Activated CD4-positive, alpha-beta T cell treated with anti-CD3 and anti-CD28 coated beads, Interleukin-2, Interleukin-4, amounts not matched to agents 100 ng/mL and 50 ng/mL, durations not matched to agents 16 hours and 8 hours (primary cell): Measurements from ENCODE around the gene FOCAD.
"Not testable (repeated sequence)": the region's sequence is repeated elsewhere in the genome, so short reads cannot be mapped to it uniquely, and the experiment has no call there.

Experiments used
- DNase-seq: peaks from one replicate; pipeline ENCODE4 v3.0.0-alpha.2; 2020; ENCODE audit warnings: low spot score

Gene FOCAD

DNA sequence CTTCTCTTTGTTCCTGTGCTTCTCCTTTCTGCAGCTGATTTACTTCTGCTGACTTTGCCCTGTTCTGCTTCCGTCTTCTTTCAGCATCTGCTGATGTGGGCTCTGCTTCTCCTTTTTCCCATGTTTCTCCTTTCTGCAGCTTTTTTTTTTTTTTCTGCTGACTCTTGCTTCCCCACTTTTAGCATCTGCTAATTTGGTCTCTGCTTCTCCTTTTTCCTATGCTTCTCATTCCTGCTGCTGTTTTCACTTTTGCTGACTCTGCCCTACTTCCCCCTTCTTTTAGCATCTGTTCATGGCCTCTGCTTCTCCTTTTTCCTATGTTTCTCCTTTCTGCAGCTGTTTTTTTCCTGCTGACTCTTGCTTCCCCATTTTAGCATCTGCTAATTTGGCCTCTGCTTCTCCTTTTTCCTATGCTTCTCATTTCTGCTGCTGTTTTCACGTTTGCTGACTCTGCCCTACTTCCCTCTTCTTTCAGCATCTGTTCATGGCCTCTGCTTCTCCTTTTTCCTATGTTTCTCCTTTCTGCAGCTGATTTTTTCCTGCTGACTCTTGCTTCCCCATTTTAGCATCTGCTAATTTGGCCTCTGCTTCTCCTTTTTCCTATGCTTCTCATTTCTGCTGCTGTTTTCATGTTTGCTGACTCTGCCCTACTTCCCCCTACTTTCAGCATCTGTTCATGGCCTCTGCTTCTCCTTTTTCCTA lies 289.3 kb downstream of the FOCAD start:
- not testable (repeated sequence) for DNase-seq

DNA sequence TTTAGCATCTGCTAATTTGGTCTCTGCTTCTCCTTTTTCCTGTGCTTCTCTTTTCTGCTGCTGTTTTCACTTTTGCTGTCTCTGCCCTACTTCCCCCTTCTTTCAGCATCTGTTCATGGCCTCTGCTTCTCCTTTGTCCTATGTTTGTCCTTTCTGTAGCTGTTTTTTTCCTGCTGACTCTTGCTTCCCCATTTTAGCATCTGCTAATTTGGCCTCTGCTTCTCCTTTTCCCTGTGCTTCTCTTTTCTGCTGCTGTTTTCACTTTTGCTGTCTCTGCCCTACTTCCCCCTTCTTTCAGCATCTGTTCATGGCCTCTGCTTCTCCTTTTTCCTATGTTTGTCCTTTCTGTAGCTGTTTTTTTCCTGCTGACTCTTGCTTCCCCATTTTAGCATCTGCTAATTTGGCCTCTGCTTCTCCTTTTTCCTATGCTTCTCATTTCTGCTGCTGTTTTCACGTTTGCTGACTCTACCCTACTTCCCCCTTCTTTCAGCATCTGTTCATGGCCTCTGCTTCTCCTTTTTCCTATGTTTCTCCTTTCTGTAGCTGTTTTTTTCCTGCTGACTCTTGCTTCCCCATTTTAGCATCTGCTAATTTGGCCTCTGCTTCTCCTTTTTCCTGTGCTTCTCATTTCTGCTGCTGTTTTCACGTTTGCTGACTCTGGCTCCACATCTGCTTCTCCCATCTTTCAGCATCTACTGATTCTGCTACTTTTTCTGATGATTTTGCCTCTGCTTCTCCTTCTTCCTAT lies 290.3 kb downstream of the FOCAD start:
- DNase-seq, result not testable (repeated sequence)

DNA sequence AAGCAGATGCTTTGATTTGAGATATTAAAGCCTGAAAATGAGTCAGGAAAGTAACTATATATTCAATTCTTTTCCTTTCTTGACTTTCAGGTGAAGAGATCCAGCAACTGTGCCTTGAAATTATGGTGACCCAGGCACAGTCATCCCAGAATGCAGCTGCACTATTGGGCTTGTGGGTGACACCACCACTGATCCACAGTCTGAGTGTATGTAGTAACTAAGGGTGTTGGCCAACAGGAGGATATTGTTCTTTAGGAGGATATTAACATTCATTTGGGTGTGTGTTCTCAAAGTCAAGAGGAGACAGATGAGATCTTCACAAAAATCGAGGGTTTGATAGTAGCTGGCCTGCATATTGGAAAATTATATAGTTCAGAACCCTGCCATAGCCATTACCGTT lies 294.2 kb downstream of the FOCAD start:
- DNase-seq, result no peak

DNA sequence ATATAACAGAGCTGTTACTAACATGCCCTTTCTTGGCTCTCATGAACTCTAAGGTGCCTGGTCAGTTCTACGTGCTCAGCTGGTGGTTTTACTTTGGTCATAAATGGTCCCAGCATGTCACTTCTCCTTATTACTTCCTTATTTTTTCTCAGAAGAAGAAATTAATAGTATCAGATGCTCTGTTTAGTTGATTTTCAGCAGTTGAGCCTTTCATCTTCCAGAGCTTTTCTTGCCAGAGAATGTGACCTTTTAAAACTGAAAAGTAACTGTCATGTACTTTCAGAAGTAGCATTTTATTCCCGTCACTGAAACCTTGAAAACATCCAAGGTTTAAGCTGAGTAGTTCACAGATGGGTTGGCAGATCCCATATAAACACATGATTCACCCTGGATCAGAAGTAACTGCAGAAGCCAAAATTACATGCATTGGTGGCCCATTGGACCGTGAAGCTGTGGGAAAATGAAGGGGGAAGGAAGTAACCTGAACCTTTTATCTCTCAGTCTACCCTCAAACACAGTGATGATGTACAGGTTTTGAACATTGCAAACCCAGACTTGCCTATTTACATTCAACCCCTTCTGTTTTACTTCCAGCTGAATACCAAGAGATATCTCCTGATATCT lies 296.9 kb downstream of the FOCAD start:
- no peak for DNase-seq

DNA sequence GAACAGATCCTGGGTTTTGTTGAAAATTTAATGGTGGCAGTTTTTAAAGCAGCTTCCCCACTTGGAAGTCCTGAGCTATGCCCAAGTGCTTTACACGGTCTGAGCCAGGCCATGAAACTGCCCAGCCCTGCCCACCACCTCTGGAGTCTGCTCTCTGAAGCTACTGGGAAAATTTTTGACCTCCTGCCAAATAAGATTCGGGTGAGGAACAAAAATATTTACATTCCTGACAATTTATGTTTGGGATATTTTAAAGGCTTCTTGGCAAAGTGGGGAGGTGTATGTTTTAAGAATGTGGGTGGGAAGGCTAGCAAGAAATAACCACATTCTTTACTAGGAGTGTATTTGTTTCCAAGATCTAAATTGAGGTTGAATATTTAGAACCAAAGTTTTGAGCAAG lies 297.4 kb downstream of the FOCAD start:
- no peak for DNase-seq

DNA sequence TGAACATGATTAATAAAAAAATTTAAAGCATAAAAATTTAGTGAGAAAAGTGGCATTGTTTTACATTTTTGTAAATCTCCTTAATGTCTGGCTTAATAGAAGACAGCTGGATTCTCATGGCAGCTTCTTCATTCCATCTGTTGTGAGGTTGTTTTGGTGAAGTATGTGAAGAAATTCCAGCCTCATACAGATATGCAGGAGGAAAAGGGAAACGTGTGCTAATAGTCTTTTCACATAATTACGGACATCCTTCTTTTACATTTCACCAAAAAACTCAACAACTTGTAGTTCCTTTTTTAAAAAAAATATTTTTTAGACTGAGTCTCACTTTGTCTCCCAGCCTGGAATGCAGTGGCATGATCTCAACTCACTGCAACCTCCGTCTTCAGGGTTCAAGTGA lies 300.4 kb downstream of the FOCAD start:
- no peak for DNase-seq

DNA sequence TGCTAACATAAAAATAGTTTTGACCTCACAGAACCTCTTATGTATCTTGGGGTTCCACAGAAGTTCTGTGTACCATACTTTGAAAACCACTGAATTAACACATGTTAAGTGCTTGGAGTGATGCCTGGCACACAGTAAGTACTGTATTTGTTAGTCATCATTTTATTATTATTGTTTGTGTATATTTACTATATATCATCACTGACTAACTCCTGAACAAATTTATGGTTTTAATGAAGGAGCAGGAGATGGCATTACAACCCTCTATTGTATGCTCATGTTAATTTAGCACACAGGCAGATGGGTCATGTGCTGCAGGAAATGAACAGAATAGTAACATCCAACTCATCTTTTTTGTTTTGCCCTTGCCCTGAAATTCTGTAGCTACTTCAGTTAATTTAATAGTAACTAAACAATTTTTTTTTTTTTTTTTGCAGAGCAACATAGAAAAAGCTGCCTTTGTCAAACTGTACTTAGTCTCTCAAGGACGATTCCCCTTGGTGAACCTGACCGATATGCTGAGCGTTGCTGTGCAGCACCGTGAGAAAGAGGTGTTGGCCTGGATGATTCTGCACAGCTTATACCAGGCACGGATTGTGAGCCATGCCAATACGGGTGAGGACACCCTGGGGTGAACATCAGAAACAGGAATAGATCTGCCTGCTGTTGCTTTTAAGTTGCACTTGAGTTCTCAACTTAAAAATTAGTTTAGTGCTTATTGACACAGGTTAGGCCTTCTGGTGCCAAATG lies 302.0 kb downstream of the FOCAD start:
- no peak for DNase-seq

DNA sequence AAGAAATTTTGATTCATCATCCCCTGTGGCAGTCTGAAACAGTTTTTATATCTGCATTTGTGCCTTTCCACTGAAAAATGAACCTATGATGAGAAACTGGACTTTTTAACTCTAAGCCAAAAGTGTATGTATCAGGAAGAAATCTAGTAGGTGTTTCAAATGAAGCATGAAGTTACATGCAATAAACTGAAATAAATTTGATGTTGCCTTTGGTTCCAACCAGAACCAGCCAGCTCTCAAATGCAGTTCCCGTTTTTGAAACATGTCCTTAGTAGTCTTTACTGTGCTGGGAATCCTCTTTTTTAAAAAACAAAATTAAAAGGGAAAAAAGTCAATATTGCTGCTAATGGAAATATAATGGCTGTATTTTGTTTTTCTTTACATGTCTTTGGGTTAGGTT lies 303.5 kb downstream of the FOCAD start:
- no peak for DNase-seq

DNA sequence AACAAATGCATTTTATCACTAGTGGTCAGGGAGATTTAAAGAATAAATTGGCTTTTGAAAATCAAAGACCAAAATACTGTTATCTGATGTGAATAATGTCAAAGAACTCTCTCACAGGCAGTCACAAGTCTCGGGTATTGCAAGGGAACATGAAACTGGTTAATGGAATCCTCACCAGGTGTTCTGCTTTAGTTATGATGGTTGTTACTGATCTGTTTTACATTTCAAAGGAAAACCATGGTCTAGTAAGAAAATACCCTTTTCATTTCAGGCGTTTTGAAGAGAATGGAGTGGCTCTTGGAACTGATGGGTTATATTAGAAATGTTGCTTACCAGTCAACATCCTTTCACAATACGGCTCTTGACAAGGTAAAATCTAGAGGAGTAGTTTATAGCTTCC lies 304.0 kb downstream of the FOCAD start:
- no peak for DNase-seq

DNA sequence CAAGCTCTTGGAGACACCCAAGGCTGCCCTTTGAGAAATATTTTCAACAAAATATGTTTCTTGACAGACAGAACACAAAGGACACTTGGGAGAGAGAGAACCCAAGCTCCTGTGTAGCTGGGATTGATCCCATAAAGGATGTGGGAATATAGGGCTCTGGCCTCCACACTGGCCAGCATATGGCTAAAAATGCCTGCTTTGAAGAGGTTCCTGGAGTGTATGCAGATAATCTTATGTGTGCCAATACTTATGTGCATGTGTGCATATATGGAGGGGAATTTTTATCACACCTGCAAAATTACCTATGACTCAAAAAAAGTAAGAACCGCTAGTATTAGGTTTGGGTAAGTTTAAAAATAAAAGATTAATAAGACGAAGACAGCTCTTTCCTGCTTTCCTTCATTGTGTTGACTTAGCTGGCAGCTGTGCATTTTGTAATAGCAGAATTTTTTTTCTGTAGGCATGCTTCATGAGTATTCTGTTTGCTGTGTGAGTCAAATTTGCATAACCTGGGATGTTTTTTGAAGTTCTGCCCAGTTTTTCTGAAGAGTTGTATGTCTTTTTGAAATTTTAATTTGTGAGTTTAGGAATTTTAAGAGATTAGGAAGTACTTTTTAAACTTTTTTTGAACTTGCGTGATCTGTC lies 304.7 kb downstream of the FOCAD start:
- no peak for DNase-seq

DNA sequence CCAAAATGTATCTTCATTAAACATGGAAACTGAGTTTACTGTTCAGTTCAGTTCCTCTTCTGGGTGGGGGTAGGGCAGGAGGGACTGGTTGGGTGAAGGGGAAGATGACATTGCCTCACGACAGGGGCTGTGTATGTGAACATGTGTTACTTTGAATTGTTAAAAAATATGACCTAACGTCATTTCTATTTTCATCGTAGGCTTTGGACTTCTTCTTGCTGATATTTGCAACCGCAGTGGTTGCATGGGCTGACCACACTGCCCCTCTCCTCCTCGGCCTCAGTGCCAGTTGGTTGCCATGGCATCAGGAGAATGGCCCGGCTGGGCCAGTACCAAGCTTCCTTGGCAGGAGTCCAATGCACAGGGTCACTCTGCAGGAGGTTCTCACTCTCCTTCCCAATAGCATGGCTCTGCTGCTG lies 305.9 kb downstream of the FOCAD start:
- DNase-seq, result no peak

DNA sequence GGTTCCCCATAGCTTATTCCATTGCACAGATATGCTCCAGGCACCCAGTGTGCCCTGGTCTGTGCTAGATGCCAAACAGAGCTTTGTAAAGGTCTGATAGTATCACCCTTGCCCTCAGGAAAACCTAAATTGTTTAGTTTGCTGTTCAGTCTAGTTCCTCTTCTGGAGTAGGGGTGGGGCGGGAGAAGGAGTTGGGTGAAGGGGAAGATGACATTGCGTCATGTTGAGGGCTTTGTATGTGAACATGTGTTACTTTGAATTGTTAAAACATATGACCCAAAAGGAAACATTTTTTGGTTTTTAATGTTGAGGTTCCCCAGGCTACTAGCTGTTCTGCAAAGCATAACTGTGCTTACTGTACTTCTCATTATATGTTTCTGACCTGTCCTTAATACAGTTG lies 306.8 kb downstream of the FOCAD start:
- DNase-seq, result no peak

DNA sequence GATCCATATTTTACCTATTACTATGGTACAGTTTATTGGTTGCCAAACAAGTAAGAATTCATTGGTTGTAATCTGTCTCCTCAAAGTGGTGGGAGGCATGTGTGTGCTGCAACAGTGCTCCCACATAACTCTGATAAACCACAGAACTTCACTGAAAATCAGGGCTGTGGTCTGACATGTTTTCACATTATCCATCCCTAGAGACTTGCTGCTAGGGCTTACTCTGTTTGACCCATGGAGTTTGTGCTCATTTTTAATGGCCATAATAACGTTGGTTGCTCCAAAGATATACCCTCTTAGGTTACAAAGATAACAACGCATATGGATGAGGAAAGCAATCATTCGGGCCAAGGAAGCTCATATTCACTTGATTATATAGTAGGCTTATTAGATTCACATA lies 310.4 kb downstream of the FOCAD start:
- DNase-seq, result no peak

DNA sequence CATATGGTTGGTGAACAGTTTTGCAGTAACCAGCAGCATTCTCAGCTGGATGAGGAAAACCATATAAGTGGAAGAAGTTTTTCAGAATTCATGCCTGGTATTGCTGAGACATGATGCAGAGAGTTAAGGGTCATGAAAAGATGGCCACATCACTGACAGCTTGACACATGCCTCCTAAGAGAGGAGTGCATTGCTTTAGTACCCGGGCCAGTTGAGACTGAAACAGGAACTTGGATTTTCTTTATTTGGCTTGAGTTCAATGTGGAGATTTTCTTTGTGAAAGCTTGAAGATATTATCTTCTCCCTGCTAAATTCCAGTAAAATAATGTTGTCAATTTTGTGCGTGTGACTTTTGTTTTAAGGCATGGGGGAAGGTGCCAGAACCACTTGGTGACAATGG lies 311.6 kb downstream of the FOCAD start:
- no peak for DNase-seq

DNA sequence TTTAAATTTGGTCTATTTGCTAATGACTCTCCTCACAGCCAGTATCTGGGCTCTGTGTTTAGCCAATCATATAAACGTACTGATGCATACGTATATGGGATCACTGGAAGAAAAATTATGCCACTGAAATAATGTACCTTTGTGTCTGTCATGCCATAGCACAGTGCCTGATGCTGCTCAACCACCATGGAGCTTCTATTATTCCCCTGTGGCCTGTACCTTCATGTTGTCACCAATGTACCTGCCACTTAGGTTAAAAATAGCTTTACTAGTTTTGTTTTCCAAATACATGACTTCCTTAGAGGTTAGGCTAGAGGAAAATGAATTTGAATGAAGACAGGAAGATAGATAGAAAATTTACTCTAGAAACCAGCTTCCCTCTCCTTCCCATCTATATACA lies 312.8 kb downstream of the FOCAD start:
- no peak for DNase-seq

DNA sequence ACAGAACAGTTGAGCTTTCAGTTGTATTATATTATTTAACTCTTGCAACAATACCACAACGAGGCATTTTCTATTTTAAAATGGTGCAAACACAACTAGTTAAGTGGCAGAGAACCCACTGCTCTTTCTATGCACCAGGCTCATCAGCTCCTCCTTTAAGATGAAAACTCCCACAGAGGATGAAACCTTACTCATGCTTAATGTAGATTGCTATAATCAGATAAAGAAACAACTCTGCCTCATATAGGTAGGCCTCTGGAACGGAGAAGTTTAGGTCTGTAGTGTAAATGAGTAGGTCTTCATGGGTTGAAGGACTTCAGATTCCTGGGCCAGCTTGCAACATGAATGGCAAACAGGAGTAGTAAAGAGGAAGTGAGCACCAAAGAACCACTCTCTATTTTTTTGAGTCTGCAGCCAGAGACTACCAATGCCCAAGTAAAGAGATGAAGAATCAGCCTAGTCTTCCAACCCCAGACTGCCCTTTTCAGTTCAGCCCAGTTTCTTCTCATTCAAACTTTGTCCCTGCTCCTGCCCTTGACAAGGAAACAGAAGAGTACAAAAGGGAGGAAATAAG lies 313.5 kb downstream of the FOCAD start:
- no peak for DNase-seq

DNA sequence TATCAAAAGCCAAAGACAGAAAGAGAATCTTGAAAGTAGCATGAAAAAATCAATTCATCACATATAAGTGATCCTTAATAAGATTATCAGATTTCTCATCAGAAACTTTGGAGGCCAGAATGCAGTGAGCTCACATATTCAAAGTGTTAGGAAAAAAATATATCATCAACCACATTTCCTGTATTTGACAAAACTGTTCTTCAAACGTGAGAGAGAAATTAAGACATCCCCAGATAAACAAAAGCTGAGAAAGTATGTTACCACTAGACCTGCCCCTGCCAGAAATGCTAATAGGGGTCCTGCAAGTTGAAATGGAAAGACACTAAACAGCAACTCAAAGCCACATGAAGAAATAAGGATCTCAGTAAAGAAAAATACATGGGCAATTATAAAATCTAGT lies 317.5 kb downstream of the FOCAD start:
- DNase-seq, result no peak

DNA sequence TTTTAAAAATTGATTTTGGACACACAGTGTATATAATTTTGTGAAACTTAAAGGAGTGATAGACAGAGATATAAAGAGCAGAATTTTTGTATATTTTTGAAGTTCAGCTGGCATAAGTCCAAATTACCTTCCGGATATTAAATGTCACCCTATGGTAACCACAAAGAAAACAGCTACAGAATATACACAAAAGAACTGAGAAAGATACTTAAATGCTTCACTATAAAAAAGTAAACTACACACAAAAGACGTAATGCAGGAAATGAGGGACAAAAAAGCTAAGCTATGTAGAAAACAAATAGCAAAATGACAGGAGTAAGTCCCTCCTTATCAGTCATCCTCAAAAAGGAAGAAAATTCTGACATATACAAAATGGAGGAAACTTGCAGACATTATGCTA lies 318.0 kb downstream of the FOCAD start:
- no peak for DNase-seq

DNA sequence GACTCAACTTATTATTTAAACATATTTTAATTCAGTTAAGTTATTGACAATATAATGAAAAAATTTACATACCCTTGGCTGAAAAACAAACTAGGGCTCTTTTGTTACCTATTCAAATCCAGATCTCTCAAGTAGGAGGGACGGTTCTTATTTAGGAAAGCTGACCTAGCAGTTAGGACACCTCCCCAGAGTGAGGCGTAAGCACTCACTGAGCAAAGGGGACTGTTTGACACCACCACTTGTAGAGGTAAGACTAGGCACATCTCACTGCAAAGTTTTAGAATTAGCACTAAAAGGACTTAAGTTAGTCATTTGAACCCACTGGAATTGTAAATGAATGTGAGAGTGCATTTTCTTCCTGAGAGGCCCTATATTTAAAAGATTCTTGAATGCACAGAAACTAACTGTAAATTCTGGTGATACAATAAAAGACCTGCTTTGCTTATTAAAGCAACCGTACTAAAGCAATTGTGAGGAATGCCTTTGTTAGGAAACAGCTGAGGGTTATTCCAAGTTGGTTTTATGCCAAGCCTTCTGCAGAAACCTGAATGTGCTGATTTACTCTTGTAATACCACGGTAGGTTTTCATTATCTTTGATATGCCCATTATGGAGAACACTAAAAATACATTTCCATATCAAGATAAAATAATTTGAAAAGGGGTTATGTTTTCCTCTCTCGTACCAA lies 331.2 kb downstream of the FOCAD start:
- DNase-seq, result no peak

DNA sequence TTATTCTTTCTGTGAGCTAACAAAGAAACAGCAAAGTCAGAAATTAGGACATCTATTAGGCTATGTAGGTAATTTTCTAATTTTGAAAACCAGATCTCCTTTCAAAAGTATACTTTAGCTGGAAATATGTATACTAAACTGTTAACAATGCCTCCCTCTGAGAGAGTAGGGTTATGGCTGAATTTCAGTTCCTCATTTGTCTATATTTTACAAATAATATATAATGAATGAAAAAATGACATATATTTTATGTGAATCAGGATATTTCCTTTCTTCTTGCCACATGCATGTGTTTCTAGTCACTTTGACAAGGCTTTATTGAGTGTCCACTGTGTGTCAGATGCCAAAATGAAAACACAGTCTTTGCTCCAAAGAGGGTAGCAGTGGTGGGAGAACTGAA lies 331.9 kb downstream of the FOCAD start:
- DNase-seq, result no peak
